ENCODE results near the gene ZNF30.

Gene ZNF30

GRCh38 chr19:34976611-34977010 is 49.9 kb downstream of the ZNF30 start:
- DNase-seq (ENCODE audit: low spot score) = peak; percentile 11
- TF ChIP-seq CTCF (IDR thresholded peaks at IDR 0.05) = no peak
- H3K4me3 ChIP-seq = no peak overlapping the region
- no peak overlapping the region for H3K27ac ChIP-seq

- TF ChIP-seq CTCF (IDR thresholded peaks at IDR 0.05) = no peak
Observed at GRCh38 chr19:34979819-34980640, 53.3 kb downstream of the ZNF30 start.

GRCh38 chr19:34982275-34982674 is 55.6 kb downstream of the ZNF30 start:
- TF ChIP-seq CTCF (IDR thresholded peaks at IDR 0.05) = no peak
- no peak for DNase-seq (ENCODE audit: low spot score)
- Histone ChIP-seq H3K4me3 (no peak overlapping the region), H3K27ac (no peak overlapping the region)

More at GRCh38 chr19:34979819-34980640, 53.3 kb downstream of the ZNF30 start:
- Histone ChIP-seq H3K4me3 (no peak overlapping the region), H3K27ac (no peak overlapping the region)
- DNase-seq (ENCODE audit: low spot score) = no peak

GRCh38 chr19:34983786-34984185 is 57.1 kb downstream of the ZNF30 start:
- Histone ChIP-seq H3K27ac (no peak overlapping the region), H3K4me3 (no peak overlapping the region)
- no peak for DNase-seq (ENCODE audit: low spot score)
- no peak for TF ChIP-seq CTCF (IDR thresholded peaks at IDR 0.05)

GRCh38 chr19:34984287-34984686 is 57.6 kb downstream of the ZNF30 start:
- TF ChIP-seq CTCF (IDR thresholded peaks at IDR 0.05) = no peak
- Histone ChIP-seq H3K27ac (no peak overlapping the region), H3K4me3 (no peak overlapping the region)
- DNase-seq (ENCODE audit: low spot score) = no peak

- no peak for DNase-seq (ENCODE audit: low spot score)
- TF ChIP-seq CTCF (IDR thresholded peaks at IDR 0.05) = no peak
- H3K4me3 ChIP-seq = no peak overlapping the region
- peak overlapping the region in 1 of 2 donors; percentile 56 for H3K27ac ChIP-seq
Observed at GRCh38 chr19:34985249-34986022, 58.7 kb downstream of the ZNF30 start.

All from coronary artery (tissue), 2 donors.